ENCODE results near the gene GALNT7.

The GALNT7 gene

GRCh38 chr4:173192375-173193162 lies 24.0 kb downstream of the GALNT7 start:
- no peak overlapping the region for H3K27ac Mint-ChIP-seq
- H3K36me3 Mint-ChIP-seq: peaks cover 8% of the 10 kb centered on the region
- peak; percentile 24 for ATAC-seq (ENCODE audit: low read depth)
- no peak for DNase-seq (ENCODE audit: low spot score in 2 of 2)
- H3K9me3 Mint-ChIP-seq: no peaks in the 10 kb centered on the region
- H3K4me3 Mint-ChIP-seq: no peak overlapping the region
- no peaks in the 10 kb centered on the region for H3K27me3 Mint-ChIP-seq
- peaks cover 39% of the 10 kb centered on the region for H3K4me1 Mint-ChIP-seq

- H3K27ac Mint-ChIP-seq: no peak overlapping the region
- H3K4me3 Mint-ChIP-seq: no peak overlapping the region
- ATAC-seq (ENCODE audit: low read depth) (no peak), DNase-seq (ENCODE audit: low spot score in 2 of 2) (no peak)
- H3K4me1 Mint-ChIP-seq: peaks cover 40% of the 10 kb centered on the region
- H3K36me3 Mint-ChIP-seq: peaks cover 5% of the 10 kb centered on the region
- H3K9me3 Mint-ChIP-seq: no peaks in the 10 kb centered on the region
- H3K27me3 Mint-ChIP-seq: no peaks in the 10 kb centered on the region
Measured at GRCh38 chr4:173194157-173194556, 25.5 kb downstream of the GALNT7 start.

- no peak for DNase-seq (ENCODE audit: low spot score in 2 of 2)
- Mint-ChIP-seq H3K27me3 (no peaks in the 10 kb centered on the region), H3K27ac (peak overlapping the region; percentile 35), H3K4me3 (no peak overlapping the region), H3K9me3 (no peaks in the 10 kb centered on the region), H3K4me1 (peaks cover 40% of the 10 kb centered on the region), H3K36me3 (peaks cover 5% of the 10 kb centered on the region)
- ATAC-seq (ENCODE audit: low read depth): no peak
Measured at GRCh38 chr4:173195109-173195508, 26.5 kb downstream of the GALNT7 start.

GRCh38 chr4:173199553-173199952 lies 30.9 kb downstream of the GALNT7 start:
- Mint-ChIP-seq H3K27me3 (no peaks in the 10 kb centered on the region), H3K27ac (no peak overlapping the region), H3K4me3 (no peak overlapping the region), H3K9me3 (peaks cover 7% of the 10 kb centered on the region), H3K36me3 (peaks cover 16% of the 10 kb centered on the region), H3K4me1 (peaks cover 25% of the 10 kb centered on the region)
- ATAC-seq (ENCODE audit: low read depth) (no peak), DNase-seq (ENCODE audit: low spot score in 2 of 2) (no peak)

GRCh38 chr4:173200103-173200884 lies 31.7 kb downstream of the GALNT7 start:
- Mint-ChIP-seq H3K27ac (no peak overlapping the region), H3K9me3 (peaks cover 7% of the 10 kb centered on the region), H3K36me3 (peaks cover 22% of the 10 kb centered on the region), H3K4me3 (no peak overlapping the region), H3K27me3 (no peaks in the 10 kb centered on the region), H3K4me1 (peaks cover 22% of the 10 kb centered on the region)
- DNase-seq (ENCODE audit: low spot score in 2 of 2) (no peak), ATAC-seq (ENCODE audit: low read depth) (no peak)

- DNase-seq (ENCODE audit: low spot score in 2 of 2) (no peak), ATAC-seq (ENCODE audit: low read depth) (no peak)
- H3K36me3 Mint-ChIP-seq: peaks cover 29% of the 10 kb centered on the region
- H3K9me3 Mint-ChIP-seq: peaks cover 7% of the 10 kb centered on the region
- no peak overlapping the region for H3K4me3 Mint-ChIP-seq
- peaks cover 25% of the 10 kb centered on the region for H3K4me1 Mint-ChIP-seq
- no peak overlapping the region for H3K27ac Mint-ChIP-seq
- no peaks in the 10 kb centered on the region for H3K27me3 Mint-ChIP-seq
Measured at GRCh38 chr4:173202395-173202794, 33.8 kb downstream of the GALNT7 start.

- ATAC-seq (ENCODE audit: low read depth) (no peak), DNase-seq (ENCODE audit: low spot score in 2 of 2) (no peak)
- Mint-ChIP-seq H3K36me3 (peaks cover 33% of the 10 kb centered on the region), H3K27me3 (no peaks in the 10 kb centered on the region), H3K4me1 (peaks cover 17% of the 10 kb centered on the region), H3K27ac (peak overlapping the region; percentile 17), H3K9me3 (peaks cover 7% of the 10 kb centered on the region), H3K4me3 (no peak overlapping the region)
Measured at GRCh38 chr4:173205656-173206055, 37.0 kb downstream of the GALNT7 start.

GRCh38 chr4:173208420-173208819 lies 39.8 kb downstream of the GALNT7 start:
- Mint-ChIP-seq H3K9me3 (peaks cover 6% of the 10 kb centered on the region), H3K27ac (no peak overlapping the region), H3K27me3 (no peaks in the 10 kb centered on the region), H3K4me1 (peaks cover 15% of the 10 kb centered on the region), H3K4me3 (no peak overlapping the region), H3K36me3 (peaks cover 27% of the 10 kb centered on the region)
- DNase-seq (ENCODE audit: low spot score in 2 of 2) (no peak), ATAC-seq (ENCODE audit: low read depth) (no peak)

- DNase-seq (ENCODE audit: low spot score in 2 of 2) (no peak), ATAC-seq (ENCODE audit: low read depth) (no peak)
- no peaks in the 10 kb centered on the region for H3K27me3 Mint-ChIP-seq
- no peak overlapping the region for H3K27ac Mint-ChIP-seq
- H3K4me3 Mint-ChIP-seq: no peak overlapping the region
- peaks cover 6% of the 10 kb centered on the region for H3K36me3 Mint-ChIP-seq
- H3K4me1 Mint-ChIP-seq: peaks cover 7% of the 10 kb centered on the region
- no peaks in the 10 kb centered on the region for H3K9me3 Mint-ChIP-seq
Measured at GRCh38 chr4:173211222-173211621, 42.6 kb downstream of the GALNT7 start.

- no peak overlapping the region for H3K27ac Mint-ChIP-seq
- ATAC-seq (ENCODE audit: low read depth) (no peak), DNase-seq (ENCODE audit: low spot score in 2 of 2) (no peak)
- no peak overlapping the region for H3K4me3 Mint-ChIP-seq
- peaks cover 6% of the 10 kb centered on the region for H3K36me3 Mint-ChIP-seq
- H3K4me1 Mint-ChIP-seq: peaks cover 3% of the 10 kb centered on the region
- no peaks in the 10 kb centered on the region for H3K27me3 Mint-ChIP-seq
- H3K9me3 Mint-ChIP-seq: no peaks in the 10 kb centered on the region
Measured at GRCh38 chr4:173211838-173212237, 43.2 kb downstream of the GALNT7 start.

GRCh38 chr4:173212379-173212778 lies 43.8 kb downstream of the GALNT7 start:
- Mint-ChIP-seq H3K4me3 (no peak overlapping the region), H3K36me3 (peaks cover 6% of the 10 kb centered on the region), H3K27me3 (no peaks in the 10 kb centered on the region), H3K4me1 (peaks cover 3% of the 10 kb centered on the region), H3K27ac (no peak overlapping the region), H3K9me3 (no peaks in the 10 kb centered on the region)
- DNase-seq (ENCODE audit: low spot score in 2 of 2) (no peak), ATAC-seq (ENCODE audit: low read depth) (no peak)

GRCh38 chr4:173213296-173213695 lies 44.7 kb downstream of the GALNT7 start:
- H3K4me1 Mint-ChIP-seq: peaks cover 3% of the 10 kb centered on the region
- ATAC-seq (ENCODE audit: low read depth): no peak
- no peak for DNase-seq (ENCODE audit: low spot score in 2 of 2)
- H3K27me3 Mint-ChIP-seq: no peaks in the 10 kb centered on the region
- peak overlapping the region; percentile 31 for H3K27ac Mint-ChIP-seq
- H3K36me3 Mint-ChIP-seq: peaks cover 6% of the 10 kb centered on the region
- H3K9me3 Mint-ChIP-seq: no peaks in the 10 kb centered on the region
- no peak overlapping the region for H3K4me3 Mint-ChIP-seq

GRCh38 chr4:173214231-173214630 lies 45.6 kb downstream of the GALNT7 start:
- Mint-ChIP-seq H3K36me3 (peaks cover 3% of the 10 kb centered on the region), H3K27ac (no peak overlapping the region), H3K9me3 (peaks cover 1% of the 10 kb centered on the region), H3K4me1 (peaks cover 6% of the 10 kb centered on the region), H3K27me3 (no peaks in the 10 kb centered on the region), H3K4me3 (no peak overlapping the region)
- DNase-seq (ENCODE audit: low spot score in 2 of 2) (no peak), ATAC-seq (ENCODE audit: low read depth) (no peak)

GRCh38 chr4:173214661-173215060 lies 46.0 kb downstream of the GALNT7 start:
- Mint-ChIP-seq H3K36me3 (peaks cover 1% of the 10 kb centered on the region), H3K9me3 (peaks cover 1% of the 10 kb centered on the region), H3K4me3 (no peak overlapping the region), H3K4me1 (peaks cover 4% of the 10 kb centered on the region), H3K27me3 (no peaks in the 10 kb centered on the region), H3K27ac (no peak overlapping the region)
- no peak for ATAC-seq (ENCODE audit: low read depth)
- no peak for DNase-seq (ENCODE audit: low spot score in 2 of 2)

Data from memory B cell (primary cell).